Forelimb muscle (tissue), 1 donor: ENCODE measurements around the gene RFXANK. TPM values are rescaled to one million over a fixed set of nuclear protein-coding genes. Genes with fewer than 3 reads are reported as not detected.
A peak's percentile ranks its signal among the peaks of the same experiment; 100 is the strongest.
"Not testable (repeated sequence)": the region's sequence is repeated elsewhere in the genome, so short reads cannot be mapped to it uniquely, and the experiment has no call there.

Experiments
- DNase-seq: peaks from one replicate; pipeline ENCODE4 v3.0.0-alpha.2; 2013; ENCODE audit warnings: low read depth
- polyA plus RNA-seq: library from polyadenylated mRNA; unstranded; fragments of 120-200 nt; gene quantifications from one replicate; pipeline ENCODE4 v1.2.1, GENCODE V29; 2013; ENCODE audit not compliant: insufficient read length

Gene RFXANK
- polyA plus RNA-seq, 1 donor: 66.5 TPM

DNA sequence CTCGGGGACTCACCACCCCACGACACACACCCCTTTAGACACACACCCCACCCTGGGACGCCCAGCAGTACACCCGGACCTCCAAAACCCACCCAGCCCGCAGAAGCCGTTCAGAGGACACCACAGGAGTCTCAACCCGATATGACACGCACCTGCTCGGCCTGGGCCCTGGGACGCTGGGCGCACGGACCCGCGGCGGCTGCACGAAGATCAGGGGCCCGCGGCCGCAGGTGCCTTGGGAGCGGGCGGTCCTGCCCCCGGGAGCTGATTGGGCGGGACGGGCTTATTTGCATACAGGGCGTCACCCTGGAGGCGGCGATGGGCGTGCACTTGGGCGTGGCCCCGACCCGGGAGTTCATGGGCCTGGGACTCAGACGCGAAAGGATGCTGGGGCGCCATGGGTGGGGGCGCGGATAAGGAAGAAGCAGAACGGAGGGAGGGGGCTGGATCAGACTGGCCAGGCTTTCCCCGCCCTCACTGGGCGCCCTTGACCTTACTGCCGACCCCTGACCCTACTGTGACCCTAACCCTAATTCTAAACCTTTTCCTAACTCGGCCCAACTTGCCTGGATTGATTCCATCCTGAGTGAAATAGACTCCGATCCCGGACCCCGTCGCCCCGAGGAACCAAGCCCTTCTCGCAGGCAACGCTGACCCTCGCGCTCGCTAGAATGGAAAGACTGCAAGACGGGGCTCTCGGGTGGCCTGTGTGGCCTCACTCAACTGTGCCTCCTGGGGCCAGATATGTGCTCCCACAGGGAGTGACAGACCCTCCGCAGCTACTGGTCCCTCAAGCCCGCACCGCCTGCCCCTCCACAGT lies 21.8 kb upstream of the RFXANK start, which contains the start of gene MEF2B:
TSS of gene MEF2B (minus strand) at position 211 of the 820 bp plus-strand sequence. CDS start 19,528 bp downstream, outside the sequence.
- no peak for DNase-seq

DNA sequence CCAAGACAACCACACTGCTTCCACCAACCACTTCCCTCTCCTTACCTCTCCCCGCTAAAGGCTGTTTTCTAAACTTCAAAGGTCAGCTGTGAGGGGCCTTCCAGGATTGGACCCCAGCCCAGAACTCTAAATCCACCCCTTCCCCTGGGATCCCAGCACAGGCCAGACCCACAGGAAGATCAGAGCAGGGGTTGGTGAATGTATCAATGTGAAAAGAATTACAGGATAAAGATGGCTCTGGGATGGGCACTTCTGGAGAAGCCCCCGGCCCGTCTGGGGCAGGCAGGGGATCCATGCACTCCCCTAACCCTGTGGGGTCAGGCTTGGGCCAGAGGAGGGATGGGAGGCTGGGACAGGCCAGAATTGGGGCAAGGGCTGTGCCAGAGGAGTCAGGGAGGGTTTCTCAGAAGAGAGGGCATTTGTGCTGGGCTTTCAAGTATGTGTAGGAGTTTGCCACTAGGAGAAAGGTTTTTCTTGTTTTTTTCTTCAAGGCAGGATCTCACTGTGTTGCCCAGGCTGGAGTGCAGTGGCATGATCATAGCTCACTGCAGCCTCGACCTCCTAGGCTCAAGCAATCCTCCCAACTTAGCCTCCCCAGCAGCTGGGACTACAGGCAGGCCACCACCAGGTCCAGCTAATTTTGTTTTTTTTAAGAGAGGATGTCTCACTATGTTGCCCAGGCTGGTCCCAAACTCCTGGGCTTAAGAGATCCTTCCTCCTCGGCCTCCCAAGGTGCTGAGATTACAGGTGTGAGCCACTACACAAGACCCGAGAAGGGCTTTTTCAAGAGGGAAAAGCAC lies 21.0 kb upstream of the RFXANK start:
- DNase-seq: no peak

DNA sequence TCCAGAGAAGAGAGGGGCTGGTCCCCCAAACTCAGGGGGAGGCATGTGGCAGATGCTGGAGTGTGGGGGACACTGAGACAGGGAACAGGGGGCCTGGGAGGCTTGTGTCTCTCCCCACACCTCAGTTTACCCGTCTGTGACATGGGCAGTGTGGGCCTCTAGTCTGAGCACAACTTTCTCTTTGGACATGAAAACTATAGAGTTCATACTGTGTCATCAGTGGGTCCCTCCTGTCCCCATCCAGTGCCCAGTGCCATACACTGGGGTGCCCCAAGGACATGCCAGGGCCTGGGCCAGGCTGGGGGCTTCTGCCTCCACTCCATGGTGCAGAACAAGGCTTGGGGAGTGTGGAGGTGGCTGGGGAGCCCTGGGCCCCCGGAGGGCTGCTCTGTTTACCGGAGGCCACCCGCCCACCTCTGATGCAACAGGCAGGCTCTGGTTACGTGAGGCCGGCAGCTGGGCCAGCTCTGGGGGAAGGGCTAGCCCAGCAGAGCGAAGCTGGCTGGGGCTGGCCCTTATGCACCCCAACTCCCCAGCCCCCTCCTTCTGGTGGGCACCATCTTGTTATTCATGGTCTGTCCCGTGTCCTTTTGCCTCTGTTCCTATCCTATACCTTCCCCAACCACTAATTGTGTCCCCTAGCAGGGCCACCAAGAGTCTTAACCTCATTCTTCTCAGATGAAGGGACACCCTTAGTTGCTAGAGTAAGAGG lies 20.1 kb upstream of the RFXANK start:
- DNase-seq: no peak

DNA sequence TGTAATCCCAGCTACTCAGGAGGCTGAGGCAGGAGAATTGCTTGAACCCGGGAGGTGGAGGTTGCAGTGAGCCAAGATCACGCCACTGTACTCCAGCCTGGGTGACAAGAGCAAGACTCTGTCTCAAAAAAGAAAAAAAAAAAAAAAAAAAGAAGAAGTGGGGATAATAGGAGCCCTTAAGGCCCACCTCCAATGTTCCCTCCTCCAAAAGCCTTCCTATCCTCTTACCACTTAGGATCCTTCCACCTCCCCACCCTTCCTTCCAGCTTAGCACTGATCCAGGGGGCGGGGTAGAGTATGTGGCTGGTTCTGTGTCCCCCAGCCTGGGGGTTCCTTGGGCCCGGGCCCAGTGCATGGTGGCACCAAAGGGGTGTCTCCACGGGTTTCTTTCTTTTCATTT lies 18.8 kb upstream of the RFXANK start:
- not testable (repeated sequence) for DNase-seq

DNA sequence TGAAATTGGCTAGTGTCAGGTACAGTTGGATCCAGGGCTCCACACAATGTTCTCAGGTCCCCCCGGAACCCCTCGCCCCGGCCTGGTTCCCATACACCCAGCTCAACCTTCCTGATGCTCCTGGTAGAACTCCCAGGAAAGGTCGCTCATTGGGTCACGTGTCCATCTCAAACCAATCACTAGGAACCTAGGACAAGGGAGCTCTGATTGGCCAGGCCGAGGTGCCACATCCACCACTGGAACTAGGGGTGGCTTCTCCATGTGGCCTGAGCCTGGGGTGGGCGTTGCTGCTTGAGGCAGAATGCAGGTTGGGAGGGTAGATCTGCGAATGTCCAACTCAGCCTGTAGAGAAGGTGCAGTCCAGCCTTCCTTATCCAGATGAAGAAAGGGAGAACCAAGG lies 15.1 kb upstream of the RFXANK start:
- no peak for DNase-seq

DNA sequence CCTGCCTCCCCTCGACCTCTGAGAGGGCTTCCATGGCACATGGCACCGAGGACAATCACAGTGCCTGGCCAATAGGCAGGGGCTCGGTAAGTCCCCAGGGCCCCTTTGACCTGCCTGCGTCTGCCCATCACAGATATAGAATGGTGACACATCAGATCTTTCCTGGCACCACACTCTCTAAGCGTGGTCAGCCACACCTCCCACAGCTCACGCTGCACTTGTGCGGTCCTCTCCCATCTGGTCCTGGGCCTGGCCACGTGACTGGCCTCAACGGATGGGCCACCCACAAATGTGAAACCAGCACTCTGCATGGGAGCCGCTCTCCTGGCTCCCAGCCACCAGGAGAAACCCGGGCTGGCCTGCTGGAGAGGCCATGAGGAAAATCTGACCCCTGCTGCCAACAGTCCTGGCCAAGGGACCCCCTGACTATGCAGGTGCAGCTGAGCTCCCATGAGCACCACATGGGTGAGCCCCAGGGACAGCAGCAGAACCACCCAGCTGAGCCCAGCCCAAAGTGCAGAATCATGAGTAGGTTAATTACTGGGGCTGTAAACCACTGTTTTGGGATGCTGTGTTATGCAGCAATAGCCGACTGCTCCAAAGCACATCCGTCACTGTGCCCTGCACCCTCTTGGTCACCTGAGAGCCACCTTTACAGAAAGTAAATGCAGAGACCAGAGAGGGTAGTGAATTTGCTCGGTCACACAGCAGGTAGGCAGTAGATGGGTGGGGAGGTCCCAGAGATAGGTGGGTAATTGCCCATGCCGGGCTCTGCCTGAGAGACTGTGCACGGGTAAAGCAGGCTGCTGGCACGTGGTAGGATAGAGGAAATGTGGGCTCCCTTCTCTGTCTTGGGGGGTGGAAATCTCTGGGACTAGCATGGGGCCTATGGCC lies 12.3 kb upstream of the RFXANK start:
- DNase-seq: no peak

DNA sequence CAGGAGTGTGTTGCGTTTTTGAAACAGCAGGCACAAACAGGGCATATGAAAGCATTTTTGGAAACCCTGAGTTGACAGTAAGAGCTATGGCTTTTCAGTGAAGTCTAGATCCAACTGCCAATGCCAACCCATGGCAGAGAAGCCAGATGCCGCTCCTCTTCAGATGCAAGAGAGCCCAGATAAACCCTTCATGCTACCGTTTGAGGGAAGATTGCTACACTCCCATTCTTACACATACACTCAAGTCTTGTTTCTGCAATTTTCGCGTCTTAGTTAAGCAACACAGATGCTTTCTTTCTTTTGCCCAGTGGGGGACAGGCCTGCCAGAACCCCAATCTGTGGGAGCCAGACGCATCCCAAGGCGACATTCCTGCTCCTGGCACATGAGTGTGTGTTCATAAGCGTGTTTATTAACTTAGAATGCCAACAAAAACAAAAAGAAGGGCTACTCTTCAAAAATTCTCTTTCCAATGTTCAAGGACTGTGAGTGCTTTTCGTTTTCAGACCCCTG lies 10.5 kb upstream of the RFXANK start:
- no peak for DNase-seq

DNA sequence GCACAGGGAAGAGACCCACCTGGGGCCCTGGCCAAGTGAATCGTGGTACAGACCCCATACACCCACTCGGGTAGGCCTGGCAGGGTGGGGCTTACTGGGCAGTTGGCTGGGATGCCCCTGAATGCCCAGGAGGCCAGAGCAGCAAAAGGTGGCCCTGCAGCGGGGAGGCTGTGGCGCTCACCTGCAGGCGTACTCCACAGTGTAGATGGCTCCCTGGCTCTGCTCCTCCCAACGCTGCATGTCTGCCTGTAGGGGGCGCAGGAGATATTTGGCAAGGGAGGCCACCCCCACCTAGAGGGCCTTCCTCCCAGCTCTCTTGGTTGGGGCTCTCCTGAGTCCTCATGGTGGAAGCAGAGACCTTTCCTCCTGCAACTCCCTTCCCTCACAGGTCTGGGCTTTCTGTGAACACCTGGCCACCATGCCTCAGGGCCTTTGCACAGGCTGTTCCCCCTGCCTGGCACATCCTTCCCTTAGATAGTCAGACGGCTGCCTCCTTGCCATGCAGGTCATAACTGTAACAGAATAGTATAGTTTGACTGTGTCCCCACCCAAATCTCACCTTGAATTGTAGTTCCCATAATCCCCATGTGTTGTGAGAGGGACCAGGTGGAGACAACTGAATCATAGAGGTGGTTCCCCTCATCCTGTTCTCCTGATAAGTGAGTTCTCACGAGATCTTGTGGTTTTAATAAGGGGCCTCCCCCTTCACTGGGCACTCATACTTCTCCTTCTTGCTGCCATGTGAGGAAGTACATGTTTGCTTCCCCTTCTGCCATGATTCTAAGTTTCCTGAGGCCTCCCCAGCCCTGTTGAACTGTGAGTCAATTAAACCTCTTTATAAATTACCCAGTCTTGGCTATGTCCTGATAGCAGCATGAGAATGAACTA lies 6.0 kb upstream of the RFXANK start:
- no peak for DNase-seq

DNA sequence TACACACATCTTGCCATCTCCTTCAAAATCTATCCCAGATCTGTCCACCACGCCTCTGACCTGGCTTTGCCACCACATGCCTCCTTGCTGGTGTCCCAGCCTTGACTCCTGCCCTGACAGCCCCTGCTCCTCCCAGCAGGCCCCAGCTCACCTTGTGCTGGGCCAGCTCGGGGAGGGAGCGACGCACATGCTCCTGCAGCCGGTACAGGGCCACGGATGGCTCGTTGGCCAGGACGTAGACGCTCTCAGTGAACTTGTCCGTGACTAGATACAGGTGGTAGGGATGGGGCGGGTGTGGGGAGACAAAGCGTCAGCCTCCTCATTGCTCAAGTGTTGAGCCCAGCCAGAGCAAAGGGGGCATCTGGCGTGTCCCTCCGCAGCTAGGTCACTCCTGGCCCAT lies 5.3 kb upstream of the RFXANK start:
- no peak for DNase-seq

DNA sequence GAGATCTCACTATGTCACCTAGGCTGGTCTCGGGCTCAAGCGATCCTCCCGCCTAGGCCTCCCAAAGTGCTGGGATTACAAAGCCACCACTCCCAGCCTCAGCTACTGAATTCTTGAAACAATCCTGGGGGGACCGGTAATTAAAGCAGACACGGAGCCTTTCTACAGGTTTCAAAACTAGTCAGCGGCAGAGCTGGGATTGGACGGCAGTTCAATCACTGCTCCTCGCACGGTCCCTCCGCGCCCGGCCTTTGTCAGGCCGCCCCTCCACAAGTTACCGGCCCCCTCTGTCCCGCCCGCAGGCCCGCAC lies 335 bp upstream of the RFXANK start:
- no peak for DNase-seq

DNA sequence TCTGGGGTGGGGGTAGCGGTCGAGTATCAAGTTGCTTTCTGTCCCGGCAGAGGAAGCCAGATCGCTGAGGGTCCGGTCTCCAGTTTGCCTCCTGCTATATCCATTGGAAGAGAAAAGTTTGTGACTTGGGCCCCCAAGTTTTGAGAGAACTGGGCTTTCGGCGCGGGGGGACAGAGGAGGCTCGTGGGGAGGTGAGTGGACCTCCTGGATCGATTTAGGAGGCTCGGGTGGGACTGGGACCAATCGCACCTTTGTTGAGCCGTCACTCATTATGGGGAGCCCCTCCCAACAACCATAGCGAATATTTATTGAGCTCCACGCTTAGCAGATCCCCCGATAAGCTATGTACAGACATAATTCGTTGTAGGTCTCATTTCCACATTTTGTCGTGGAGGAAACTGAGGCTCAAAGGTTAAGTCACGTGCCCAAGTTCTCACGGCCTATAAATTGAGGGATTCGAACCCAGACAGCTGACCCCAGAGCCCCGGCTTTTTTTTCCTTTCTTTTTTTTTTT lies 909 bp downstream of the RFXANK start:
- DNase-seq: no peak

DNA sequence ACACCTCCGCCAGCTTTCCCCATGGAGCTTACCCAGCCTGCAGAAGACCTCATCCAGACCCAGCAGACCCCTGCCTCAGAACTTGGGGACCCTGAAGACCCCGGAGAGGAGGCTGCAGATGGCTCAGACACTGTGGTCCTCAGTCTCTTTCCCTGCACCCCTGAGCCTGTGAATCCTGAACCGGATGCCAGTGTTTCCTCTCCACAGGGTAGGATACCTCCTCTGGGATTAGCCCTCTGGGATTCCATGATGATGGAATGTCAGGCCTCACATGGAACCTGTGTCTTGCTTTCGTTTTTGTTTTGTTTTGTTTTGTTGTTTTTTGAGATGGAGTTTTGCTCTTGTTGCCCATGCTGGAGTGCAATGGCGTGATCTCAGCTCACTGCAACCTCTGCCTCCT lies 1.9 kb downstream of the RFXANK start:
- no peak for DNase-seq

DNA sequence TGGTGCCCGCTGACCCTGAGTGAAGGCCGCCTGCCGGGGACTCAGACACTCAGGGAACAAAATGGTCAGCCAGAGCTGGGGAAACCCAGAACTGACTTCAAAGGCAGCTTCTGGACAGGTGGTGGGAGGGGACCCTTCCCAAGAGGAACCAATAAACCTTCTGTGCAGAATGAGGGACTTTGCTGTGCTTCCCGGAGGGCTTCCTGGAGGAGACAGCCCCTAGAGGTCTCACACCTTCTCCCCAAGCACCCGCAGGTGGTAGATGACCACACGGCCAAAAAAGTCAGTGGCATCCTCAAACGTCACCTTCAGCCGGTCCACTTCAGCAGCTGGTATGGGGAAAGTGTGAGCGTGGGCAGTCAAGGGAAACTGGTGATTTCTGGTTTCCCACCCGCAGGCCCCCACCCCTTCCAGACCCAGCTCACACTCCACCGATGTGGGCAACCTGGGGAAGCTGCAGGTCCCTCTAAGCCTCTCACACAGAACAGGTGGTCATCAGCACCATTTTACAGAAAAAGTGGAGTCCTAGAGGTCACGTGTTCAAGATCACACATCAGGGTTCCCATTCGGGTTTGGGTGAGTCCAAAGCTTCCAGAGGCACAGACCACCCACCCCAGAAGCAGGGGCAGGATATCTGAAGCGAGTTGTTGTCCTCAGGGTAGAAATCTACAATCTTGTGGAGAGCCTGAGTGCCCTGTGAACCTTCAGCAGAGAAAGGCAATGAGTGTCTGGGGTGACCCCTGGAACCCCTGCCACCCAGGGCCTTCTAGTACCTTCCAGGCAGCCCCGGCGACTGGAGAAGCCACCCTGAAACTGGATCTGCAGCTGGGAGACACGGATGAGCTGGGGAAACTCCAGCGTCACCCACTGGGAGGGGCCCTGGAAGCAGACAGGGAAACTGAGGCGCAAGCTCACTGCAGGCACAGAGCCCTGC lies 9.9 kb downstream of the RFXANK start:
- no peak for DNase-seq

DNA sequence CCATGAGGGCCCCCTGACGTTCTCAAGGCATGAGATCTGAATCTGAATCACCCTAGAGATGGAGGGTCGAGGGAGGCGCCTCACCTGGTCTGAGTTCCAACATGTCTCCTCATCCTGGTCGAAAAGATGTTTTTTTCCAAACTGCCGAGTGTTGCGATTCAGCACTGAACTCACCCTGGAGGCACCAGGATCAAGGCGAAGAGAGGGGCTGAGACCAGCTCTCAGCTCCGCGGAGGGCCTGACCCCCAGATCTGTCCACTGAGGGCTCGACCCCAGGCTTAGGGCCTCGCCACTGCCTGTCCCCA lies 10.6 kb downstream of the RFXANK start:
- no peak for DNase-seq

DNA sequence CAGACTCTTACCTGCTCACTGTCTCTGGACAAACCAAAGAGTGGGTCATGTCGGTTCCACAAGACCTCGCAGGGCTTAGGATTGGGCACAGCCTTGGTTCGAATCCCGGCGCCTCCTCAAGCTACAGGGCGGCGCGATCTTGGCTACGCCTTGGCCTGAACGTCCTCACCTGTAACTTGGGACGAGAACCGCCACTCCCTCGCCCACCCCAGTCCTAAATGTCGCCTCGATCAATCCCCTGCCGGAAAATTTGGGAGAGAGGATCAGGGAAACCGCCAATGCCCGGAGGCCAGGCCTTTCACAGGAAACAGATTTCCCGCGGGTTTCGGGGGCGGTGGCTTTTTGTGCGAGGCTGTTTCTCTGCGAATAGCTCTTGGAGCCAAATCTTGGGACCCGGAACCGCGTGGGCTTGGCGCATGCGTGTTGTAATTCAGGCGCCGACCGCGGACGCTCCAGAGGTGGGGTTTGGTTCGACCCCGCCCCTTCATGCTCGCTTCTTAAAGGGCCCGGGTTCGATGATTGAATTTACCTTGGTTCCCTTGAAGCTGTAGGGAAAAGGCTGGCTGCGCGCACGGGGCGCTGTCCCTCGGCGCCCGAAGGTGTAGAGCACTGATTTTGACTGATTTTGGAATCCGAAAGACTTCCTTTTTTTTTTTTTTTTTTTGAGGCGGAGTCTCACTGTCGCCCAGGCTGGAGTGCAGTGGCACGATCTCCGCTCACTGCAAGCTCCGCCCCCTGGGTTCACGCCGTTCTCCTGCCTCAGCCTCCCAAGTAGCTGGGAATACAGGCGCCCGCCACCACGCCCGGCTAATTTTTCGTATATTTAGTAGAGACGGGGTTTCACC lies 11.2 kb downstream of the RFXANK start, which contains the start of gene NR2C2AP:
TSS of gene NR2C2AP (minus strand) at position 403 of the 845 bp plus-strand sequence. CDS start at position 49, 354 bp downstream.
- peak; percentile 73 for DNase-seq

DNA sequence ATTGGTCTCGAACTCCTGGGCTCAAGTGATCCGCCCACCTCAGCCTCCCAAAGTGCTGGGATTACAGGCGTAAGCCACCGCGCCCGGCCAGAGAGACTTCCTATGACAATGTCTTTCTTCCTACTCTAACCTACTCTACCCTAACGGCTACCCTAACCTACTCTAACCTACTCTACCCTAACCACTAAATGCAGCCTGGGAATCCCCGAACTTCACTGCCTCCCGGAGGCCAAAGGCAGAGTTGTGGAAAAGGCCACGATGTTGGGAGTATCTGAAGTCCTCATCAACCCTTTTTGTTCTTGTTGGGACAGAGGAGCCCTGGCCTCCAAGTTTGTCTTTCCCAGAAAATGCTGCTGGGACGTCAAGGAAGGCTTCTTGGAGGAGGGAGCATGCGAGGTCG lies 12.1 kb downstream of the RFXANK start:
- DNase-seq: no peak

DNA sequence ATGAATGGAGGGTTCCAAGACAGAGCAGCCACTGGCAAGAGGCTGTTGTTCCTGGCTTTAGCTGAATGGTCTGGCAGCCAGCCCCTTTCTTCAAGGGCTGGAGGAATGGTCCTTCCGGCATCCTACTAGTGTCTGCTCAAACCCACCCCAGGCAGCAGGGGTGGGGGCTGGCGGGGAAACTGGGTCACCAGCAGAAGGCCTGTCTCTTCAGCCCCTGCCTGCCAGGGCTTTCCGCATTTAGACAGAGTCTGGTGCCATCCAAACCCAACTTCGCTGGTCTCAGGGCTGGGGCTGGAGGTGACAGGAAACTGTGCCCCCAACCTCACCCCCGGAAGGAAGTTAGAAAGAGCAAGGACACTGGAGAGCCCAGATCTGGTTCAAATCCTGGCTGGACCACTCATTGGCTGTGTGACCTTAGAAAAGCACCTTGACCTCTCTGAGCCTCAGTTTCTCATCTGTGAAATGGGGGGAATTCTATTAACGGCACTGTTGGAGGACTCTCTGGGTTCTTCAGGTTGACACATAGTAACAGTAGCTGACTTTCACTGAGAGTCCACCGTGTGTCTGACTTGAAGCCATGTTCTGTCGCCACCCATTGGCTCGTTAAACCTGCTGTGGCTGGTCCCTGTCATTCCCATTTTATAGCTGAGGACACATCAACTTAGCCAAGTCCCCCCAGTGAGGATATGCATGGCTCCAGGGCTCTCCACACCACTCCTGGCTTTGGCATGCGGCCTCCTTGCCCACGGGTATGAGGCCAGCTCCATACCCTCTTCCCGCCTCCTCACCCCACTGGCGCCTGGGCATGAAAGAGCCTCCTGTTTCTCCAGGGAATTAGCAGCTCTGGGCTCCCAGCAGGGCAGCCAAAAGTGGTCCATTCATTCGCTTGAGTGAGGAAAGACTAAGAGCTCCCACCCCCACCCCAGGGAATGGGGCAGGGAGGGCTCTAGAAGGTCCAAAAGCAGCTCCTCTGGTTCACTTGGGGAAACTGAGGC lies 13.7 kb downstream of the RFXANK start:
- no peak for DNase-seq
